ENCODE results near the gene ST6GALNAC1. TPM values are rescaled to one million over a fixed set of nuclear protein-coding genes. Genes with fewer than 3 reads are reported as not detected.

ST6GALNAC1 gene
- 0.79 and 1.7 TPM in 2 replicates for total RNA-seq (2014; rRNA removed; shearing (Covaris generic))
- 1.2 and 1.3 TPM in 2 replicates for polyA plus RNA-seq (2015; cell fraction: cytosol; rRNA removed)
- 2.8 and 13.7 TPM in 2 replicates for polyA plus RNA-seq (2015; cell fraction: nucleus; rRNA removed)

- no peak for DNase-seq (ENCODE audit: low read depth, low spot score)
Observed at GRCh38 chr17:76643553-76644148, at the start of gene ST6GALNAC1. TSS of gene ST6GALNAC1 (minus strand) at chr17:76643757. CDS start at chr17:76643638, 119 bp downstream.

GRCh38 chr17:76691379-76692191 is 48.0 kb upstream of the ST6GALNAC1 start:
- in situ Hi-C loops (cut with HindIII; ENCODE audit: low pct_unique_long_range_greater_than_20kb, low sequenced_read_pairs): no loop called here
- no peak for DNase-seq (ENCODE audit: low read depth, low spot score)

More at GRCh38 chr17:76643553-76644148, at the start of gene ST6GALNAC1:
- in situ Hi-C loops (cut with HindIII; ENCODE audit: low pct_unique_long_range_greater_than_20kb, low sequenced_read_pairs): no loop called here

- DNase-seq (ENCODE audit: low read depth, low spot score): no peak
- in situ Hi-C loops (cut with HindIII; ENCODE audit: low pct_unique_long_range_greater_than_20kb, low sequenced_read_pairs): no loop called here
Observed at GRCh38 chr17:76690596-76691280, 47.2 kb upstream of the ST6GALNAC1 start.

- in situ Hi-C loops (cut with HindIII; ENCODE audit: low pct_unique_long_range_greater_than_20kb, low sequenced_read_pairs): no loop called here
- DNase-seq (ENCODE audit: low read depth, low spot score): no peak
Observed at GRCh38 chr17:76689859-76690258, 46.3 kb upstream of the ST6GALNAC1 start.

GRCh38 chr17:76688165-76688622 is 44.6 kb upstream of the ST6GALNAC1 start:
- DNase-seq (ENCODE audit: low read depth, low spot score): no peak
- in situ Hi-C loops (cut with HindIII; ENCODE audit: low pct_unique_long_range_greater_than_20kb, low sequenced_read_pairs): no loop called here

- DNase-seq (ENCODE audit: low read depth, low spot score): no peak
- in situ Hi-C loops (cut with HindIII; ENCODE audit: low pct_unique_long_range_greater_than_20kb, low sequenced_read_pairs): no loop called here
Observed at GRCh38 chr17:76687298-76688164, 44.0 kb upstream of the ST6GALNAC1 start.

- no peak for DNase-seq (ENCODE audit: low read depth, low spot score)
- in situ Hi-C loops (cut with HindIII; ENCODE audit: low pct_unique_long_range_greater_than_20kb, low sequenced_read_pairs): no loop called here
Observed at GRCh38 chr17:76686538-76687297, 43.2 kb upstream of the ST6GALNAC1 start.

GRCh38 chr17:76685846-76686245 is 42.3 kb upstream of the ST6GALNAC1 start:
- in situ Hi-C loops (cut with HindIII; ENCODE audit: low pct_unique_long_range_greater_than_20kb, low sequenced_read_pairs): no loop called here
- no peak for DNase-seq (ENCODE audit: low read depth, low spot score)

- in situ Hi-C loops (cut with HindIII; ENCODE audit: low pct_unique_long_range_greater_than_20kb, low sequenced_read_pairs): no loop called here
- no peak for DNase-seq (ENCODE audit: low read depth, low spot score)
Observed at GRCh38 chr17:76685366-76685765, 41.8 kb upstream of the ST6GALNAC1 start.

GRCh38 chr17:76684756-76685155 is 41.2 kb upstream of the ST6GALNAC1 start:
- in situ Hi-C loops (cut with HindIII; ENCODE audit: low pct_unique_long_range_greater_than_20kb, low sequenced_read_pairs): no loop called here

GRCh38 chr17:76683921-76684745 is 40.6 kb upstream of the ST6GALNAC1 start:
- no peak for DNase-seq (ENCODE audit: low read depth, low spot score)
- in situ Hi-C loops (cut with HindIII; ENCODE audit: low pct_unique_long_range_greater_than_20kb, low sequenced_read_pairs): no loop called here

More at GRCh38 chr17:76684756-76685155, 41.2 kb upstream of the ST6GALNAC1 start:
- no peak for DNase-seq (ENCODE audit: low read depth, low spot score)

- in situ Hi-C loops (cut with HindIII; ENCODE audit: low pct_unique_long_range_greater_than_20kb, low sequenced_read_pairs): no loop called here
- DNase-seq (ENCODE audit: low read depth, low spot score): no peak
Observed at GRCh38 chr17:76683011-76683755, 39.6 kb upstream of the ST6GALNAC1 start.

GRCh38 chr17:76682296-76682695 is 38.7 kb upstream of the ST6GALNAC1 start:
- in situ Hi-C loops (cut with HindIII; ENCODE audit: low pct_unique_long_range_greater_than_20kb, low sequenced_read_pairs): no loop called here
- DNase-seq (ENCODE audit: low read depth, low spot score): no peak

GRCh38 chr17:76681222-76682137 is 37.9 kb upstream of the ST6GALNAC1 start:
- peak; percentile 95 for DNase-seq (ENCODE audit: low read depth, low spot score)
- in situ Hi-C loops (cut with HindIII; ENCODE audit: low pct_unique_long_range_greater_than_20kb, low sequenced_read_pairs): no loop called here
